GM19397 (cell line): ENCODE data around the gene P3H3.
"Not testable (repeated sequence)": the region's sequence is repeated elsewhere in the genome, so short reads cannot be mapped to it uniquely, and the experiment has no call there.

ENCODE experiments used
- ATAC-seq: cut with Tn5 transposase; IDR thresholded peaks from one replicate; pipeline ENCODE4 v1.9.1; 2021; ENCODE audit warnings: mild to moderate bottlenecking, moderate library complexity; ENCODE audit not compliant: unreplicated experiment

Gene P3H3

DNA sequence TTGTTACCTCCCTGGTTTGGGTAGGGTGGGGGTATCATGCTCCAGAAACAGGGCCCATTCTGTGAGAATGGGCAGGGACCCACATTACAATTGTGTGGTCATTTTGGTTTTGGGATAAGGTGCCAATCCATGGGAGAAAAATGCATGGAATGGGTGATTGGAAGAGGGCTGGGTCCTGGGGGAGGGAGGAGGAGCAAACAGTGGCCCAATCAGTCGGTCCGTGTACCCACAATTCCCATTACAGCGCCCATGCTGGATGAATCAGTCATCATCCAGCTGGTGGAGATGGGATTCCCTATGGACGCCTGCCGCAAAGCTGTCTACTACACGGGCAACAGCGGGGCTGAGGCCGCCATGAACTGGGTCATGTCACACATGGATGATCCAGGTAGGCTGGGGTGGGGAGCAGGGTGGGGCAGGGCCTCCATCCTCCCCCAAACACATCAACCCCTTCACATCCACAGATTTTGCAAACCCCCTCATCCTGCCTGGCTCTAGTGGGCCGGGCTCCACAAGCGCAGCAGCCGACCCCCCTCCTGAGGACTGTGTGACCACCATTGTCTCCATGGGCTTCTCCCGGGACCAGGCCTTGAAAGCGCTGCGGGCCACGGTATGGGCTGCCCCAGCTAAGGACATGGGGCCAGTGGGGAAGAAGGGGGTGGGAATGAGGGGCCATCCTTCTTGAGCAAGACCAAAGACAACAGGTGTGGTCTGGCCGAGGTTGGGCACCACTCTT, 35.5 kb downstream of the P3H3 start:
- ATAC-seq: no peak

DNA sequence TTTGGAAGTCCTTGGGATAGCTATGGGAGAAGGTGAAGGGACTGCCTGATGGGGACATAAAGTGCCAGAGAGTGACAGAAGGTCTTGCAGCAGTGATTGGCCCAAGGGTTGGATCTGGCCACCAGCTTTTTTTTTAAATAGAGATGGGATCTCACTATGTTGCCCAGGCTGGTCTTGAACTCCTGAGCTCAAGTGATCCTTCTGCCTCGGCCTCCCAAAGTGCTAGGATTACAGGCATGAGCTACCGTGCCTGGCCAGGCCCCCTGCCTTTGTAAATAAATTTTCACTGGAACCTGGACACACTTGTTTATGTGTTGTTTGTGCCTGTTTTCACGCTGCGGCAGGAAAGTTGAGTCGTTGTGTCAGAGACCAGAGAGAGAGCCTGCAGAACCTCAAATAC, 37.1 kb downstream of the P3H3 start:
- ATAC-seq: not testable (repeated sequence)

DNA sequence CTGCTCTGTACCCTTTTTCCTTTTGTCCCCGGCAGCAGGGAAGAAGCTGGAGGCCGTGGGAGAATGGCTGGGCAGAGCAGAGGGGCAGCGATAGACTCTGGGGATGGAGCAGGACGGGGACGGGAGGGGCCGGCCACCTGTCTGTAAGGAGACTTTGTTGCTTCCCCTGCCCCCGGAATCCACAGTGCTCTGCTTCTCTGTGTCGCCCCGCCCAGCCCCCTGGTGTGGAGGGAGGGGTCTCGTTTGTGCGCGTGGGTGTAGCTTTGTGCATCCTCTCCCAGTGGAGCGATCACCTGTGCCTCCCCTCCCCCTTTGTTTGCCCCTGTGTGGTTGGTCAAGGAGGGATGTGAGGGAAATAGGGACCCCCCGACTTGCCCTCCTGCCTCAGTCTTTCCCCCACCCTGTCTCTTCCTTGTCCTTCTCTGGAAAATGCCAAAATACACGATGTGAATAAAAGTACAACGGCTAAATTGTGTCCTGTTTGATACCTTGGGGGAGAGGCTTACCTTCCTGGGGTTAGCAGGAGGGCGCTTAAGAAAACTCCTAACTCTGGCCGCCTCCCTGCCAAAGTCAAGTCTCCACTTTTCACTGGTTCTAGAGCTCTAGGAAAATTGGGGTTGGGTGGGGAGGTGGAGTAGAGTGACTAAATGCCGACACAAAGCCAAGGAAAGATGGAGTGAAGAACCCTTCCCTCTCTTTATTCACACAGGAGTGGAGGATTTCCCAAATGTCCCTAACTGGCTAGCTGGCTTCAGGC, 38.1 kb downstream of the P3H3 start:
- ATAC-seq: no peak

DNA sequence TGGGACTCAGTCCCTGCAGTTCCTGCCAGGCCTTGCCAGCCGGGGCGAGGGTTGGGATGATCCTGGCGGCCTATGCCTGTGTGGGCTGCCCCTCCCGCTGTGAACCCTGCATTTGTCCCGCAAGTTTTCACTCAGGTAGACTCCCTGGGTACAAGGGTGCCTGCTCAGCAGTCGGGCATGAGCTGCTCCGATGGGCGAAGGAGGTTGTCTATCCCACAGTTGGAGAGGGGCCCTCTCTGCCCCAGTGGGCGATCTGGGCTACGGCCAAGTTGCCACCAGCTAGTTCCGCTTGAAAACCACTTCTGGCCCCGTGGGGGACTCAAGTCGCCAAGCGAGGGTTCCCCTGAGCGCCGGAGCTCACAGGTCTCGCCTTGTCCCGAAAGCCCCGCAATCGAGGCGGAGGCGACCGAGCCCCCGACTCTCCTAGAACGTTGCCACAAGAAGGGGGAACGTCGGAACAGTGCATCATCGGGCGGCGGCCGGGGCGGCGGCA, 38.8 kb downstream of the P3H3 start:
- peak; percentile 19 for ATAC-seq

DNA sequence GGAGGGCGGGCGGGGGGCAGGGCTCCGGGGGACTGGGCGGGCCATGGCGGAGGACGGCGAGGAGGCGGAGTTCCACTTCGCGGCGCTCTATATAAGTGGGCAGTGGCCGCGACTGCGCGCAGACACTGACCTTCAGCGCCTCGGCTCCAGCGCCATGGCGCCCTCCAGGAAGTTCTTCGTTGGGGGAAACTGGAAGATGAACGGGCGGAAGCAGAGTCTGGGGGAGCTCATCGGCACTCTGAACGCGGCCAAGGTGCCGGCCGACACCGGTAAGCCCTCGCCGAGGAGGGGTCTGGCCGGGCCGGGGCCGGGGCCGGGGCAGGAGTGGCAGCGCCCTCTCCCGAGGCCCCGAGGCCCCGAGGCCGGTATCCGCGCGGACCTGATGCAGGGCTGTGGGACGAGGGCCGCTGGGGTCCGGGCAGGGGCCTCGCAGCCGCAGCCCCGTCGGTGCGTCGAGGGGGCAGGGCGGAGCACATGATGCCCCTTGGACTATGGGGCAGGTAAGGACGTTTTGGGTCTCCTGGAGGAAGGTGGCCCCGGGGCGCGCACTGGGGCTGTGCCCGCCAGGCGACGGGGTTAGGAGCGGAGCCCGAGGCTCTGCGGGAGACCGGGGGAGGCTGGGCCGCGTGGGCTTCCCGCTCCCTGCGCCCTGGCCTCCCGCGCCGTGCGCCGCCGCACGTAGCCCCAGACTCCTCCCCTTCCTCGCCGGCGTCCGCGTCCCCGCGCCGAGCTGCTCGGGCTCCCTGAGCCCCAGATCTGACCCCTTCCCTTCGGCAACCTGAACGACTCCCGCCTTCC, 39.4 kb downstream of the P3H3 start, which contains the start of gene TPI1:
TSS of gene TPI1 (plus strand) at position 119 of the 798 bp plus-strand sequence. CDS start at position 155, 36 bp downstream.
- ATAC-seq: peak; percentile 52

DNA sequence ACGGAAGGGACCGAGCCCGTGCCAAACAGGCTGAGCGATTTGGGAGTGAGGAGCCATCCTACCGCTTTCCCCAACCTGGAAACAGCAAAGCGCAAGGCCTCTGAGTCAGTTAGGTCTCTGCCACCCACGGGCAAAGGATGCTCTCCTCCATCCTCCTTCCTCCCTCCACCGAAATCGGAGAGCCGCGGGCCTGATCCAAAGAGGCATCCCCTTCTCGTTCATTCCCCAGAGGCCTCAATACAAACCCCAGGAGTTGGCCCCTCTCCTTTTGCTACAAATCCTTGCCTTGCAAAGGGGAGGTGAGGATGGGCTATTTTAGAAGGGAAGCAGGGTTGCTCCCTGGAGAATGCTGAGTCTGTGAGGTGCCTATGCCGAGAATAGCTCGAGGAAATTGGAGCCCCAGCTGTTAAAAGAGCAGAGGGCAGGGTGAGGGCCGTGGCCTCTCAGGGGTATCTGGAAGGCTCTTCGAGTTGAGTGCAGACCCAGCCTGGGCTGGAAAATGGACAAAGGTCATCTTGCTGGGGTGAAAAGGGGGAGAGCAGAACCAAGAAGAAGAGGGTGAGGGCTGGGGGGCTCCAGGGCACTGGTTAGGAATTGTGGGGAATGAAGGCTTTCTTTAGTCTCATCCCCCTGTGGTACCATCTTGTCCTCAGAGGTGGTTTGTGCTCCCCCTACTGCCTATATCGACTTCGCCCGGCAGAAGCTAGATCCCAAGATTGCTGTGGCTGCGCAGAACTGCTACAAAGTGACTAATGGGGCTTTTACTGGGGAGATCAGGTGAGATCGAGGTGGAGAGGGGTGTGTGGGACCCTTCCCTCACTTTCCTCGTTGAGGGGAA, 40.2 kb downstream of the P3H3 start:
- no peak for ATAC-seq

DNA sequence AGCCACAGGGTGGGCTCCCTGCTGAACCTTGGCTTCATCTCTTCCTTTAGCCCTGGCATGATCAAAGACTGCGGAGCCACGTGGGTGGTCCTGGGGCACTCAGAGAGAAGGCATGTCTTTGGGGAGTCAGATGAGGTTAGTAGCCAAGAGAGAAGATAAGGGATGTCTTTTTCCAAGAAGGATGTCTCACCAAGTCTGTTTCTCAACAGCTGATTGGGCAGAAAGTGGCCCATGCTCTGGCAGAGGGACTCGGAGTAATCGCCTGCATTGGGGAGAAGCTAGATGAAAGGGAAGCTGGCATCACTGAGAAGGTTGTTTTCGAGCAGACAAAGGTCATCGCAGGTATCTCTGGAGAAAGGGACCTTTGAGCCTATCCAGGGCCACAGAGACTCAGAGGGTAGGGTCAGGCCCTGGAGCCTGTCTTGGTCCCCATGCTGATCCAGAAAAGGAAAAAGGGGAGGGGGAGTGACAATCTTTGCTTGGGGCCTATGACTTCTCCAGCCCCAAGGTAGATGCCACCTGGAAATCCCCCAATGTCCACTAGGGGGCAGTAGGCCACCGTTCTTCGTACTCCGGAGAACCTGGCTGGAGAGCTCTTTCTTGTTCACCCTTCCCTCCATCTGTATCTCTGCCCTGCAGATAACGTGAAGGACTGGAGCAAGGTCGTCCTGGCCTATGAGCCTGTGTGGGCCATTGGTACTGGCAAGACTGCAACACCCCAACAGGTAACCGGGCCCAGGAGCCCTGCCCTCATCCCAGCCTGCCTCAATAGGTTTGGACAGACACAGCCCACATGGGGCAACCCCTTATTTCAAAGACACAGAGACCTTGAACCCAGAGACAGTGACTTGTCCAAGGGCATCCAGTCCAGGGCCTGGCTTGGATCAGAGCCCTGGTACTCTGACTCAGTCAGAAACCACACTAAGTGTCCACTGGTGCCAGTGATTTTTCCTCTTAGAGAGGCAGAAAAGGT, 41.1 kb downstream of the P3H3 start:
- ATAC-seq: no peak

DNA sequence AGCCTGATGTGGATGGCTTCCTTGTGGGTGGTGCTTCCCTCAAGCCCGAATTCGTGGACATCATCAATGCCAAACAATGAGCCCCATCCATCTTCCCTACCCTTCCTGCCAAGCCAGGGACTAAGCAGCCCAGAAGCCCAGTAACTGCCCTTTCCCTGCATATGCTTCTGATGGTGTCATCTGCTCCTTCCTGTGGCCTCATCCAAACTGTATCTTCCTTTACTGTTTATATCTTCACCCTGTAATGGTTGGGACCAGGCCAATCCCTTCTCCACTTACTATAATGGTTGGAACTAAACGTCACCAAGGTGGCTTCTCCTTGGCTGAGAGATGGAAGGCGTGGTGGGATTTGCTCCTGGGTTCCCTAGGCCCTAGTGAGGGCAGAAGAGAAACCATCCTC, 42.1 kb downstream of the P3H3 start:
- ATAC-seq: not testable (repeated sequence)

DNA sequence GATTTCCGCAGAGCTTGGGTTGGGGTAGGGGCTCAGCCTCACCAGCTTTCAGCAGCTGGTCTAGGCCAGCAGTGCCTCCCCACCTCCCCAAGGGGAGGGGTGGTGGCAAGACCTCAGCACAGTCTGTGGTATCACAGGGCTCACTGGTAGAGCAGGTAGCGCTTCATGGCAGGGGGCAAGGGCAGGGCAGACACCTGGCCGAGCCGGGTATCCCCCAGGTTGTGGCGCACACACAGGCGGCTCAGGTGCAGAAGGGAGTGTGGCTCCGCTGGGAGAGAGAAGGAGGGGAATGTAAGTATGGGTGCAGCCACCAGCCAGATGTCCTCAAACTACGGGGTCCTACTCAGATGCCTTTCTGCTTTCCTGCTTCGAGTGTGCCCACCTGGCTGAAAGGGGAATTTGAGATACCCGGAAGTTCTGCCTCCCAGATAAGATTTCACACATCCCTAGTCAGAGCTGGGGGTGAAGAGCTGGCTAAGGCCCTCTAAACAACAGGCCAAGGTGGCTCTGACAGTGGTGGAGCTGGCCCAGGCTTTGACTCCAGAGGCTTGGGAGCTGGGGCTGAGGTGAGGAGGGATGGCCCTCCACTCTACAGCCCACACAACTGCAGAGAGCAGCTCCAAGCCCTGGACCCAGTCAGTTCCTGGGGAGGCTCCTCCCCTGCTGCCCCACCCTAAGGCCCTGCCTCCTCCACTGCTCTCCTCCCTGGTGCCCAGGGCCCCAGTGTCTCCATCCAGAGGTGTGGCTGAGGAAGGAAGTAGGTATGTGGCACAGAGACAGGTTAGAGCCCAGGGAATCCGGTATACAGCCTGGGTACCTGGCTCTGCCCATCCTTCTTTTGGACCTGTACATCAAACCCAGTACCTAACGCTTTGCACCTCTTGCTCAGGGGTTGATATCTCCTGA, 43.1 kb downstream of the P3H3 start:
- no peak for ATAC-seq

DNA sequence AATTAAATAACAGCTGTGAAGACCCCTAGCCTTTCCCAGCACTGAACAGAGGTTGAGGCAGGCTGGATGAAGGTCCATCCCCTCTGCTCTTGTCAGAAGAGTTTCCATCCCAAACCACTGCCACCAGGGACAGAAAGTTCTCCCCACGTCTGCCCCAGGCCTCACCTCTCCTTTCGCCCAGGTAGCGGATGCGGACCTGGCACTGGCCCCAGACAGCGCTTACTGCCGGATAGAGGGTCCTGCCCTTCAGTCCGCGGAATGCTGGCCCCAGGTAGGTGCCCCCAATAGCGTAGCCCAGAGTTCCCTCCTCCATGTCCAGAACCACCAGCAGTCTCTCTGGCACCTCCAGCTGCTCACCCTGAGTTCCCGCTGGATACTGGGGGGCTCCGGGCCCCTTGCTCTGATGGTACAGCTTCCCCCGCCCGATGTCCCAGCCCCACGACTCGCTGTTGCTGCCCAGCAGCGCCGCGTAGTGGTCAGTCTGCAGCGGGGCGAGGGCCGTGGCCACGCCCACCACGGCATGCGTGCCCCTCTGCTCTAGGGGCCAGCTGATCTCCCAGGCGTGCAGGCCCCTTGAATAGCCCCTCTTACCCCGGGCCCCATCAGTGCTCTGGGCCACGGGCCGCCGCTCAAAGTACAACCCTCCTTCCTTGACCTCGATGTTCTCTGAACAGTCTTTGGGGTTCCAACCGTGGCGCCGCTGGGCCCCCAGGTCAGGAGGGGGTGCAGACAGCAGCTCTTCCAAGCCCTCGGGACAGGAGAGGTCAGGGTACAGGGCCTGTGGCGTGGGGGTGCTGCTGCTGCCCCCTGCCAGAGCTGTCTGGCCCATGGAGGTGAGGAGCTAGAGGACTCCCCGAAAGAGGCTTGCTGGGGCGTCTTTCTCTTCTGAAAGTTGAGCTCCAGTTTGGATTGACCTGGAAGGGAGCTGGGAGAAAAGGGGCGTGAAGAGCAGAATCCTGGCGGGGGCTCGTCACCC, 44.2 kb downstream of the P3H3 start:
- peak; percentile 31 for ATAC-seq

DNA sequence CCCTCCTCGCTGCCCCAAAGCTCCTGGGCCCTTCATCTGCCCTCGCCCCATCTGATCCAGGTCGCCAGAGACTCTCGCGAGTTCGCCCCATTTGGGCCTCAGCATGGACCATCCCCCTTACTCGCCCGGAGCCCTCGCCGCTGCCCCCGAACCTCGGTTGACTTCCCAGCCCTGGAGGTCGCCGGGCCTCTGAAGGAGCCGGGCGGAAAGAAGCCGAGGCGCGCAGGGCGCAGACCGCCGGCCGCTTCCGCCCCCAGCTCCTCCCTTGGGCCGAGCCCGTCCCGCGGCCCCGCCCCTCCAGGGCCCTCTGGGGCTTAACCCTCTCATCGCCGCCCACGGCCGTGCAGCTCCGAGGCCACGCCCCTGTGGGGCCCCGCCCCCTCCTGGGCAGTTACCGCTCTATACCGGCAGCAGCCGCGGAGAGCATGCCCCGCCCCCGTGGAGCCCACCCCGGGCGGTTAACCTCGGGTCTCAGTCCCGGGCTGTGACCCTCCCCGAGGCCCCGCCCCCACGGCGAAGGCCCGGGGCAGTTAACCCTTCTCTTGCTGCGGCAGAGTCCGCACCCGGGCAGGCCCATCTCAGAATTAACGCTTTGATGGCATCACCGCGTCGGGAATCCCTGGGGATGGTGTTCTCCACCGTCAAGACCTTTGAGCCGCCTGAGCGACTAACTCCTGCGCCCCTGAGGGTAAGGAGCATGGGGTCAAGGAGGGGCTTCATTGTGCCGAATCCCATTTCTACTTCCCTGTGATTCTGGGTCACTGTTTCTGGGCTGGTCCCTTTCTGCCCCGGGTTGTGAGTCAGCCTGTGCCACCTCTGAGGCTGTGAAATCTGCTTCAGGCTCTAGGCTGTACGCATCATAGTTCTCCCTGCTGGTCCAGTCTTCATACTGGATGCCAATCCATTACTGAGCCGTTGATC, 45.1 kb downstream of the P3H3 start, which contains the start of gene SPSB2:
TSS of gene SPSB2 (minus strand) at position 210 of the 921 bp plus-strand sequence. CDS start 402 bp downstream, outside the sequence.
- peak; percentile 77 for ATAC-seq

DNA sequence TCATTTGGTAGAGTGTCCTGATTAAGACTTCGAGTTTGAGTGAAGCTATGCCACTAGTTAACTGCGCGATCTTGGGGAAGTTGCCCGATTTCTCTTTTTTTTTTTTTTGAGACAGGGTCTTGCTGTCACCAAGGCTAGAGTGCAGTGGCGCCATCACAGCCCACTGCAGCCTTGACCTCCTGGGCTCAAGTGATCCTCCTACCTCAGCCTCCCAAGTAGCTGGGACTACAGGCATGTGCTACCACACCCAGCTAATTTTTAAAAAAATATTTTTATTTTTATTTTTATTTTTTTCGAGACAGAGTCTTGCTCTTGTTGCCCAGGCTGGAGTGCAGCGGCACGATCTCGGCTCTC, 45.8 kb downstream of the P3H3 start:
- not testable (repeated sequence) for ATAC-seq

DNA sequence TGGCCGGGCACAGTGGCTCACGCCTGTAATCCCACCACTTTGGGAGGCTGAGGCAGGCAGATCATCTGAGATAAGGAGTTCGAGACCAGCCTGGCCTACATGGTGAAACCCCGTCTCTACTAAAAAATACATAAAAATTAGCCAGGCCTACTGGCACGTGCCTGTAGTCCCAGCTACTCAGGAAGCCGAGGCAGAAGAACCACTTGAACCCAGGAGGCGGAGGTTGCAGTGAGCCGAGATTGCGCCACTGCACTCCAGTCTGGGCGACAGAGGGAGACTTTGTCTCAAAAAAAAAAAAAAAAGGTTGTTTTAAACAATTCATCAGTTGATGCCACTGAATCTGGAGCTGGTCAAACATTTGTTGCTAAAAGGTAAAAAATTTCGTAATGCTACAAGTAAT, 51.6 kb downstream of the P3H3 start:
- not testable (repeated sequence) for ATAC-seq

DNA sequence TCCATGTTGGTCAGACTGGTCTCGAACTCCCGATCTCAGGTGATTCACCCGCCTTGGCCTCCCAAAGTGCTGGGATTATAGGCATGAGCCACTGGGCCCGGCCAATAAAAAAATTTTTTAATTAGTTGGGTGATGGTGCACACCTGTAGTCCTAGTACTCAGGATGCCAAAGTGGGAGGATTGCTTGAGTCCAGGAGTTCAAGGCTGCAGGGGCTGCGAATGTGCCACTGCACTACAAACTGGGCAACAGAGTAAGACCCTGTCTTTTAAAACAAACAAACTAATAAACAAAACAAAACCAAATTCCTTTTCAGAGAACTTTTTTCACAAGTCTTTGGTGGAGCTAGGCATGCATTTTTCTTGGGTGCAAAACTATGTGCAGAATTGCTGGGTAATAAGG, 55.0 kb downstream of the P3H3 start:
- ATAC-seq: no peak

DNA sequence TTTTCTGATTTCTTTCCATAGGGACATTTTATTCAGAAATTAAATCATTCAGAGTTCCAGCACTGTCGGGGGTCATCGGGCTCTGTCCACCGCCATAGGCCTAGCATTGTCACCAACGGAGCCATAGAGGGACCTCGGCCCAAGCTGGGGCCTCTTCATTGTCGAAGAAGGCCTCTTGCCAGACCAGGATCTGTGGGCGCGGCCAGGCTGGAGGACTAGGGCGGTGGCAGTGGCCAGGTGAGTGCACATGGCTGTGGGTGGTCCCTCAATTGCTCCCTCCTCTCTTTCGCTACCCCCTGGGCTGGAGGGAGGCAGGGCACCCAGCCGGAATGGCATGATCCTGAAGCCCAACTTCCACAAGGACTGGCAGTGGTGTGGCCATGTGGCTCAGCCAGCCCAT, 55.5 kb downstream of the P3H3 start:
- no peak for ATAC-seq

DNA sequence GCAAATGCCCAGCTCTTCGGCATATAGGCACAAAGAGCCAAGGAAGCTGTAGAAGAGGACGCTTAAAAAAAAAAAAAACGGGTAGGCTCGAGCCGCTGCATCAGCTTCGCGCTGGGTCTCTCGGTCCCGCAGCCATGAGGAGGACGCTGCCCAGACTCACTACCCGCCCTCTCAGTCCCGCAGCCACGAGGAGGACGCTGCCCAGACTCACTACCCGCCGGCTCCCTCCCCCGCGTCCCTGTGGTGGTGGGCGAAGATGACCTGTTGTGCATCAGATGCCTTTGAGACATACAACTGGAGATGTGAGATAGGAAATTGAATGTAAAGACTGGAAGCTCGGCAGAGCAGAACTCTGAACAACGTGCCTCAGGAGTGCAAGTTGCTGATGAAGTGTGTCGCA, 56.3 kb downstream of the P3H3 start:
- ATAC-seq: no peak
